Endodermal cell (in vitro differentiated cells): Measurements from ENCODE around the gene KCNE1. TPM values are rescaled to one million over a fixed set of nuclear protein-coding genes. Genes with fewer than 3 reads are reported as not detected.
"Not testable (repeated sequence)": the region's sequence is repeated elsewhere in the genome, so short reads cannot be mapped to it uniquely, and the experiment has no call there.

Source experiments
- DNase-seq: peaks from one replicate; pipeline ENCODE4 v3.0.0-alpha.2; 2017
- H3K27ac ChIP-seq: 2 replicates; pipeline ENCODE4 v1.5.1; 2013; ENCODE audit warnings: mild to moderate bottlenecking, low read depth, low read length, moderate library complexity
- H3K27me3 ChIP-seq: 2 replicates; pipeline ENCODE4 v1.6.1; 2013; ENCODE audit warnings: mild to moderate bottlenecking, low read length, moderate library complexity; ENCODE audit not compliant: insufficient read depth, control insufficient read depth, poor library complexity, severe bottlenecking
- H3K36me3 ChIP-seq: 2 replicates; pipeline ENCODE4 v1.7.0; 2013; ENCODE audit warnings: mild to moderate bottlenecking, low read length, moderate library complexity; ENCODE audit not compliant: control insufficient read depth, insufficient read depth
- H3K4me1 ChIP-seq: one replicate; pipeline ENCODE4 v1.7.0; 2013; ENCODE audit warnings: low read length; ENCODE audit not compliant: control insufficient read depth, insufficient read depth
- H3K4me3 ChIP-seq: 2 replicates; pipeline ENCODE4 v1.5.1; 2013; ENCODE audit warnings: mild to moderate bottlenecking, low read length, moderate library complexity
- H3K9ac ChIP-seq: 2 replicates; pipeline ENCODE4 v1.6.1; 2013; ENCODE audit warnings: mild to moderate bottlenecking, low read length, moderate library complexity; ENCODE audit not compliant: poor library complexity, severe bottlenecking; ENCODE audit errors: extremely low read depth
- H3K9me3 ChIP-seq: 2 replicates; pipeline ENCODE4 v1.6.1; 2013; ENCODE audit warnings: mild to moderate bottlenecking, low read length, moderate library complexity; ENCODE audit not compliant: control insufficient read depth
- H3K27ac Mint-ChIP-seq: 2 replicates; pipeline ENCODE4 v1.8.0; 2020; ENCODE audit warnings: mixed read lengths
- H3K27me3 Mint-ChIP-seq: 2 replicates; pipeline ENCODE4 v1.8.0; 2021; ENCODE audit warnings: mild to moderate bottlenecking, mixed read lengths; ENCODE audit not compliant: insufficient read depth
- H3K36me3 Mint-ChIP-seq: 2 replicates; pipeline ENCODE4 v1.8.0; 2020; ENCODE audit warnings: low read depth, mixed read lengths
- H3K4me1 Mint-ChIP-seq: 2 replicates; pipeline ENCODE4 v1.8.0; 2020; ENCODE audit warnings: mixed read lengths
- H3K4me3 Mint-ChIP-seq: 2 replicates; pipeline ENCODE4 v1.8.0; 2020; ENCODE audit warnings: mild to moderate bottlenecking, moderate library complexity, mixed read lengths
- H3K9me3 Mint-ChIP-seq: 2 replicates; pipeline ENCODE4 v1.8.0; 2020; ENCODE audit warnings: mild to moderate bottlenecking, mixed read lengths
- WGBS, 2 experiments: methylation state at CpG; one replicate each; pipeline versions ENCODE4 v1.1.5 to v1.1.7; 2013; ENCODE audit warnings: missing lambda C conversion rate in 2 of 2, mixed read lengths in 1 of 2; ENCODE audit not compliant: insufficient coverage in 1 of 2, insufficient read length in 1 of 2; 5-methylcytosine and 5-hydroxymethylcytosine counted together
- total RNA-seq, 2 donors: library from RNA; stranded (reverse); fragmentation: NEBNext Ultra II Directional in 1 of 2; extraction: Animal tissue kit (Norgen Biotek cat#: 25700) in 1 of 2; gene quantifications; 2 replicates in 1 of 2; 3 replicates in 1 of 2; pipeline ENCODE4 v1.2.1, GENCODE V29; 2021
- TF ChIP-seq, protein P1 (sequence below): fragments of 200-600 bp; sonication (generic); conservative IDR thresholded peaks from 2 replicates; pipeline ENCODE4 v1.5.0; 2021; ENCODE audit warnings: antibody characterized with exemption, mild to moderate bottlenecking

The KCNE1 gene
- total RNA-seq, 2 donors from 2014 or later = 0.24 TPM; not detected in 1

DNA sequence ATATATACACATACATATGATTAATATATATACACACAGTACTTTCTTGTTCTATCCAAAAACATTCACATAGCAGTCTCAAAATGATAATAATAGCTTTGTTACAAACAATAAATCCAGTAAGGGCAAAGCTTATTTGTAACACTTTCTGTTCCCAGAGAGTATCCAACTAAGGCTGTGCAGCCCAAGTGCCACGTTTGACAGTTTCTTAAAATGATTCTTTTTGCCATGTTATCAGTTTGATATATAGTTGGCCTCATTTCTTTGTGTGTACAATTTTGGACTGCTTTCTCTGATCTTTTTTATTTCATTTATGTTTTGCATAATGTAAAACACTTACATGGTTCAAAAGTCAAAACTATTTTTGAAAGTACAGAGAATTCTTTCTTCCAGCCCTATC is 11.8 kb downstream of the KCNE1 start:
- DNase-seq = no peak
- H3K27me3 Mint-ChIP-seq = peaks cover 23% of the 10 kb centered on the region
- H3K4me3 Mint-ChIP-seq = no peak overlapping the region
- no peaks in the 10 kb centered on the region for H3K36me3 Mint-ChIP-seq
- H3K9me3 Mint-ChIP-seq = peaks cover 26% of the 10 kb centered on the region
- peaks cover 28% of the 10 kb centered on the region for H3K27me3 ChIP-seq
- TF ChIP-seq, protein P1, sequence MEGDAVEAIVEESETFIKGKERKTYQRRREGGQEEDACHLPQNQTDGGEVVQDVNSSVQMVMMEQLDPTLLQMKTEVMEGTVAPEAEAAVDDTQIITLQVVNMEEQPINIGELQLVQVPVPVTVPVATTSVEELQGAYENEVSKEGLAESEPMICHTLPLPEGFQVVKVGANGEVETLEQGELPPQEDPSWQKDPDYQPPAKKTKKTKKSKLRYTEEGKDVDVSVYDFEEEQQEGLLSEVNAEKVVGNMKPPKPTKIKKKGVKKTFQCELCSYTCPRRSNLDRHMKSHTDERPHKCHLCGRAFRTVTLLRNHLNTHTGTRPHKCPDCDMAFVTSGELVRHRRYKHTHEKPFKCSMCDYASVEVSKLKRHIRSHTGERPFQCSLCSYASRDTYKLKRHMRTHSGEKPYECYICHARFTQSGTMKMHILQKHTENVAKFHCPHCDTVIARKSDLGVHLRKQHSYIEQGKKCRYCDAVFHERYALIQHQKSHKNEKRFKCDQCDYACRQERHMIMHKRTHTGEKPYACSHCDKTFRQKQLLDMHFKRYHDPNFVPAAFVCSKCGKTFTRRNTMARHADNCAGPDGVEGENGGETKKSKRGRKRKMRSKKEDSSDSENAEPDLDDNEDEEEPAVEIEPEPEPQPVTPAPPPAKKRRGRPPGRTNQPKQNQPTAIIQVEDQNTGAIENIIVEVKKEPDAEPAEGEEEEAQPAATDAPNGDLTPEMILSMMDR = no peak
- no peak overlapping the region for H3K4me3 ChIP-seq
- H3K4me1 ChIP-seq = peaks cover 6% of the 10 kb centered on the region
- peaks cover 23% of the 10 kb centered on the region for H3K9me3 ChIP-seq
- H3K27ac ChIP-seq = no peak overlapping the region
- H3K36me3 ChIP-seq = no peaks in the 10 kb centered on the region
- WGBS, 2 experiments = 67% methylated on average over 1 of the region's 1 CpG; no CpG with 5 or more reads in 1 of the 2 experiments
- H3K27ac Mint-ChIP-seq = no peak overlapping the region
- H3K9ac ChIP-seq = no peak overlapping the region
- peaks cover 8% of the 10 kb centered on the region for H3K4me1 Mint-ChIP-seq

DNA sequence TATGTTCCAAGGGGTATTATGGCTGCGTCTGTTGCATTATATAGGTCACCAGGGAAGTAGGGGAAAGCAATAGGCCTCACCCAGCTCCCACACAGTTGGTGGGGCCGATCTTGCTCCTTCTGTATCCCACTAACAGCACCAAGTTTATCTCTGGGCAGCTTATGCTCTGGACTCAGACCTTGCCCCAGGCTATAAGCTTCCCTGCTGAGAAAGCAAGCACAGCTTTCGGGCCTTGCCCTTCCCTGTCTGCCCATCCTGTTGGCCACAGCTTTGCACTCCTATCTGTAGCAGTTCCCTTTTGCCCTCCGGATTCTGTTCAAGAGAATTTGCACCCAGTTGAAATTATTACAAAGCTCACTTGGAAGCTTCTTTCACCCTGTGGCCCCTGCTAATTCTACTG is 12.9 kb downstream of the KCNE1 start:
- H3K27ac Mint-ChIP-seq = no peak overlapping the region
- Histone ChIP-seq H3K9ac (no peak overlapping the region), H3K27ac (no peak overlapping the region), H3K36me3 (no peaks in the 10 kb centered on the region), H3K27me3 (peaks cover 22% of the 10 kb centered on the region), H3K9me3 (peaks cover 23% of the 10 kb centered on the region), H3K4me3 (no peak overlapping the region), H3K4me1 (peaks cover 6% of the 10 kb centered on the region)
- peaks cover 8% of the 10 kb centered on the region for H3K4me1 Mint-ChIP-seq
- H3K27me3 Mint-ChIP-seq = peaks cover 16% of the 10 kb centered on the region
- 91 to 96% methylated on average over 3 to 4 of the region's 4 CpGs for WGBS, 2 experiments
- no peaks in the 10 kb centered on the region for H3K36me3 Mint-ChIP-seq
- peaks cover 26% of the 10 kb centered on the region for H3K9me3 Mint-ChIP-seq
- no peak for DNase-seq
- H3K4me3 Mint-ChIP-seq = no peak overlapping the region
- TF ChIP-seq, protein P1 = no peak

DNA sequence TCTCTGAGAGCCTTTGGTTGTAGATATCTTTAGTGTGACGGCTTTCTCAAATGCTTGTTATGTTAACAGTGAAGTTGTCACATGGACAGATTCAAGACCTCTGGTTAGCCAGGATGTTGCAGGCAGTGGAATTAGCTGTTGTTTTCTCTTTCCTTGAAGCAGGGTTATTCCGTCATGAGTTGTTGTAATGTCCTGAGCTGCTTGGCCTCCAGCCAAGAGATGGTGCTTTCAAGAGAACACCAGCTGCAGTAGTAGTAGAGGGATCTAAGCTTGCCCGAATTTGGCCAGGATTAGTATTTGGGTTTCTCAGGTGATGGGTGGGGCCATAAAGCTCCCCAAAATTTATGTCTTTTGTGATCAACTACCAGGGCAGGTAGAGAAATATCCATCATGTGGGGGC is 13.4 kb downstream of the KCNE1 start:
- H3K27ac Mint-ChIP-seq = no peak overlapping the region
- H3K27me3 Mint-ChIP-seq = peaks cover 12% of the 10 kb centered on the region
- no peak overlapping the region for H3K27ac ChIP-seq
- peaks cover 23% of the 10 kb centered on the region for H3K9me3 ChIP-seq
- peaks cover 26% of the 10 kb centered on the region for H3K9me3 Mint-ChIP-seq
- H3K36me3 ChIP-seq = no peaks in the 10 kb centered on the region
- 89 to 100% methylated on average over 3 of the region's 3 CpGs for WGBS, 2 experiments
- H3K9ac ChIP-seq = no peak overlapping the region
- TF ChIP-seq, protein P1 = no peak
- peaks cover 8% of the 10 kb centered on the region for H3K4me1 Mint-ChIP-seq
- DNase-seq = no peak
- H3K4me3 Mint-ChIP-seq = no peak overlapping the region
- H3K4me3 ChIP-seq = no peak overlapping the region
- no peaks in the 10 kb centered on the region for H3K36me3 Mint-ChIP-seq
- peaks cover 6% of the 10 kb centered on the region for H3K4me1 ChIP-seq
- peaks cover 17% of the 10 kb centered on the region for H3K27me3 ChIP-seq

DNA sequence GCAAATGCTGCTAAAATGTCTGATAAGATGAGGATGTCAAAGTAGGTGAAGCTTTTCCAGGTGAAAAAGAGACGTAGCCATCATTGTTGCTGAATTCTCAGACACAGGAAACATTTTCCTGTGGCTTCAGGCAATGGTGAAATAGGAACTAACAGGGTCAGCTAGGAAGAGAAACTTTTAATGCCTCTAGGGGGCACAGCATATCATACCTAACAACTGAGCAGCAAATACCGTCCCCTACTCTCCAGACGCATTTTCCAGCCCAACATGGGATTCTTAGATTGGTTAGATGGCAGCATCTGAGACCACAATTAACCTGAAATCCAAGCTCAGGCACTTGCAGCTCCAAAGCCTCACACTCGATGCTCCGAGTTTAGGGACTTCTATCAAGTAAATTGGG is 28.2 kb downstream of the KCNE1 start:
- not testable (repeated sequence) for H3K27ac ChIP-seq, H3K4me1 ChIP-seq, H3K27ac Mint-ChIP-seq, H3K9ac ChIP-seq, H3K4me3 Mint-ChIP-seq, H3K4me1 Mint-ChIP-seq, DNase-seq, H3K9me3 Mint-ChIP-seq, H3K9me3 ChIP-seq, H3K36me3 ChIP-seq, H3K4me3 ChIP-seq, H3K27me3 Mint-ChIP-seq, H3K36me3 Mint-ChIP-seq, H3K27me3 ChIP-seq
- WGBS, 2 experiments = no CpG with 5 or more reads among the region's 5 CpGs

DNA sequence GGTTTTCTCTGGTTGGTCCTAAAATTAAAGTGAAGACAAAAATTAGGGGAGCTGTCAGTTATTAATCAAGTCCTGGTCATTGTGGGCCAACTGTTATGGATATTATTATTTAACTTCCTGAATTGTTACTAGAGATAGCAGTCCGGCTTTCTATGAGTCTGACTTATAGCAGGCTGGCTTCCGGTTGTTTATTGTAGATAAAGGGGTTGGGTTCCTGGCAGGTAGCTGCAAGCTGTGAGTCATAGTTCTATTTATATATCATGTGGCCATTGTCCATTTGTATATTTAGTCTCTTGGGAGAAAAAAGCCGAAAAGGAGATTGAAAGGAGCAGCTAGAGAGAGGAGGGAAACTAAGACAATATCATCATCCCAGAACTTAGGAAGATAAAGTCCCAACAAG is 28.6 kb downstream of the KCNE1 start:
- not testable (repeated sequence) for H3K4me1 Mint-ChIP-seq, H3K27ac ChIP-seq, H3K4me1 ChIP-seq, H3K36me3 Mint-ChIP-seq, DNase-seq, H3K9me3 ChIP-seq, H3K27me3 Mint-ChIP-seq, H3K9ac ChIP-seq, H3K4me3 ChIP-seq, H3K4me3 Mint-ChIP-seq, H3K36me3 ChIP-seq, H3K9me3 Mint-ChIP-seq, H3K27ac Mint-ChIP-seq, H3K27me3 ChIP-seq
- WGBS, 2 experiments = no CpG with 5 or more reads among the region's 3 CpGs
